Skeletal muscle tissue (tissue), 4 donors: ENCODE results near the gene CACNB2. TPM values are rescaled to one million over a fixed set of nuclear protein-coding genes. Genes with fewer than 3 reads are reported as not detected.
"Not testable (repeated sequence)": the region's sequence is repeated elsewhere in the genome, so short reads cannot be mapped to it uniquely, and the experiment has no call there.

Source experiments
- H3K27ac ChIP-seq: one replicate; pipeline ENCODE4 v1.7.0; 2013; ENCODE audit warnings: mild to moderate bottlenecking, low read depth, low read length, inconsistent platforms
- H3K27me3 ChIP-seq, 3 donors: one replicate each; pipeline ENCODE4 v1.7.0; 2013; ENCODE audit warnings: low read length in 3 of 3; ENCODE audit not compliant: control insufficient read depth in 3 of 3, insufficient read depth in 3 of 3
- H3K36me3 ChIP-seq, 3 donors: one replicate each; pipeline ENCODE4 v1.7.0; 2013; ENCODE audit warnings: low read length in 3 of 3; ENCODE audit not compliant: control insufficient read depth in 3 of 3, insufficient read depth in 3 of 3
- H3K4me1 ChIP-seq, 3 donors: one replicate each; pipeline ENCODE4 v1.7.0; 2013; ENCODE audit warnings: low read length in 3 of 3, mild to moderate bottlenecking in 3 of 3; ENCODE audit not compliant: control insufficient read depth in 3 of 3, insufficient read depth in 3 of 3
- H3K4me3 ChIP-seq, 3 donors: one replicate each; pipeline ENCODE4 v1.7.0; 2013; ENCODE audit warnings: low read length in 3 of 3
- H3K9ac ChIP-seq, 3 donors: one replicate each; pipeline ENCODE4 v1.7.0; 2013; ENCODE audit warnings: low read length in 3 of 3, mild to moderate bottlenecking in 3 of 3, moderate library complexity in 2 of 3, low read depth in 1 of 3
- H3K9me3 ChIP-seq, 3 donors: one replicate each; pipeline ENCODE4 v1.7.0; 2013; ENCODE audit warnings: low read length in 3 of 3; ENCODE audit not compliant: control insufficient read depth in 3 of 3
- total RNA-seq: library from RNA; depleted of rRNA; stranded (reverse); fragments of >200 nt; gene quantifications from one replicate; pipeline ENCODE4 v1.2.3, GENCODE V29; 2014
- donor health status: Osteomylitis.

CACNB2 gene
- total RNA-seq, 1 donor from 2014 or later, result 4.2 TPM

DNA sequence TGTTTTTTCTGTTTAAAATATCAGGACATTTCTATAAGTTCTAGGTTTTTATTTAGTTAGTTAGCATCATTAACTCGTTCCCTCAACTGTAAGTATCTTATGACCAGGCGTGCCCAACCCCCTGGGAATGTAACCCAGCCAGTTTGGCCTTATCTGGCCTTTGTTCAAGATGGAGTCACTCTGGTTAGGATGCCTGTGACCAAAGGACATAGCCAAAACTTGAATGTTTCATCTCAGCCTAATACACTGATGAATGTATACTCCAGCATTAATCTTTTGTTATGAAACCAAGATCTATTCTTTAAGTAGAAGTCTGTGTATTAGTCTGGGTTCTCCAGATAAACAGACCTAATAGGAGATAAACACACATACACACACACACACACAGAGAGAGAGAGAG is 279.7 kb downstream of the CACNB2 start:
- H3K9me3 ChIP-seq, result no peaks in the 10 kb centered on the region
- no peaks in the 10 kb centered on the region for H3K36me3 ChIP-seq
- no peak overlapping the region for H3K27ac ChIP-seq
- H3K4me1 ChIP-seq, result no peaks in the 10 kb centered on the region
- H3K4me3 ChIP-seq, result no peak overlapping the region
- no peak overlapping the region for H3K9ac ChIP-seq
- no peaks in the 10 kb centered on the region for H3K27me3 ChIP-seq

DNA sequence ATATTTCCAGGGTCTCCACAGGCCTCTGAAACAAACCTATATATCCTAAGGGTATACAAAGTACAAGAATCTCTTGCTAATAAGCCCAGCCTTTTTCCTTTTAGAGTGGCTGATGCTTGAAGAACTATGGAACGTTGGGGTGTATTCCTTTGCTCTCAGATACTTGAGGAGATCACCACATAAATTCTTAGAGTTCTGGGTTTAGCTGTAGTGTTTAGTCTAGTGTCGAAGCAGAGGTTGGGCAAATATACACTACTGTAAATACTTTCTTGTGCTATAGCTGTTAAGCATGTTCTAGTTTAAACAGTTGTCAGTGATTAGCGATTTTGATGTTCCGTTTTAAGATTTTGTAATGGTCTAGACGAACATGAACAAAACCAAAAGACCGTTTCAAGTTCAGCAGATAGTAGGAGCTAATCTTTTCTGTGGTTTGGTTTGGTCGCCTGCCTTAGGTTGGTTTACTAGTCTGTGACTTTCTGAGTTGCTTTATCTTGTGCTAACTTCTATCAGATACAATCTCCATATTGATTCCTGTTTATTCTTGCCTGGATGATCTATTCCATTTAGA is 281.6 kb downstream of the CACNB2 start:
- H3K27me3 ChIP-seq, result no peaks in the 10 kb centered on the region
- no peaks in the 10 kb centered on the region for H3K36me3 ChIP-seq
- H3K4me3 ChIP-seq, result no peak overlapping the region
- H3K9ac ChIP-seq, result no peak overlapping the region
- H3K9me3 ChIP-seq, result no peaks in the 10 kb centered on the region
- no peaks in the 10 kb centered on the region for H3K4me1 ChIP-seq
- no peak overlapping the region for H3K27ac ChIP-seq

DNA sequence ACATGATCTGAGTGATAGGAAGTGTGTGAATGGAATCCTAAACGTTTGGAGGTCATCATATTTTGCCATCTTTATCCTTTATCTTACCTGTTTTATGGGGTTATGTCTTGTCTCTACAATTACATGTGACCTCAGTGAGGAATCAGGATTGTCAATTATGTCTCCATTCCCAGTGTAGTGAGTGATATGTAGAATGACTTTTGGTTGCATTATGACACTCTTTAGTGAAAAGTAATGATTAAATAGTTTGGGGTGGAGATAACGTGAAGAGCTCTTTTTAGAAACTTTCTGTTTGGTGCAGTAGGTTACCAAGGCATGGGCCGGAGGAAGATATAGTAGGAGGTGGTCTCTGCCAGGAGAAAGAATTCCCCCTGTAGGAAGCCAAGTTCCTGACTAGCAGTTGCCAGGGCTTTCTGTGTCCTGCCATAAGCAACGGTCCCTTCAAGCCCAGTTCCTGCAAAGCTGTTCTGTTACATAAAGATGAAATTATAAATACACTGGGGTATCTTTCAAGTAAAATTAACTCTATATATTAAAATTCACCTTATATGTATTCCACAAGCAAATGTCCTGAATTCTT is 282.9 kb downstream of the CACNB2 start:
- Histone ChIP-seq H3K9ac (no peak overlapping the region), H3K4me3 (no peak overlapping the region), H3K9me3 (no peaks in the 10 kb centered on the region), H3K27me3 (no peaks in the 10 kb centered on the region), H3K36me3 (no peaks in the 10 kb centered on the region), H3K4me1 (no peaks in the 10 kb centered on the region), H3K27ac (no peak overlapping the region)

DNA sequence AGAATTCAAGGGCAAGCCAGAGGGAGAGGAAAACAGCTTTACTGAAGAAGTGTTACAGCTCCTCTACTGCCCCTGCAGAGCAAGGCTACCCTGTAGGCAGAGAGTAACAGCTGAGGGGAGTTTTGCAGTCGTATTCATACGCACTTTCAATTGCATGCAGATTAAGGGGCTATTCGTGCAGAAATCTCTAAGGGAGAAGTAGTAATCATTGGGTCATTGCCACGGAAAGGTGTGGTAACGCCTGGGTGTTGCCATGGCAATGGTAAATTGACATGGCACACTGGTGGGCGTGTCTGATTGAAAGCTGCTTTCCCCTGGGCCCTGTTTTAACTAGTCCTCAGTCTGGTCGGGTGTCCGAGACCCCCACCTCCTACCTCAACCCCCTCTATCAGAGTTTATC is 284.0 kb downstream of the CACNB2 start:
- Histone ChIP-seq H3K9me3 (no peaks in the 10 kb centered on the region), H3K27me3 (no peaks in the 10 kb centered on the region), H3K27ac (no peak overlapping the region), H3K36me3 (no peaks in the 10 kb centered on the region), H3K4me3 (no peak overlapping the region), H3K4me1 (no peaks in the 10 kb centered on the region), H3K9ac (no peak overlapping the region)

DNA sequence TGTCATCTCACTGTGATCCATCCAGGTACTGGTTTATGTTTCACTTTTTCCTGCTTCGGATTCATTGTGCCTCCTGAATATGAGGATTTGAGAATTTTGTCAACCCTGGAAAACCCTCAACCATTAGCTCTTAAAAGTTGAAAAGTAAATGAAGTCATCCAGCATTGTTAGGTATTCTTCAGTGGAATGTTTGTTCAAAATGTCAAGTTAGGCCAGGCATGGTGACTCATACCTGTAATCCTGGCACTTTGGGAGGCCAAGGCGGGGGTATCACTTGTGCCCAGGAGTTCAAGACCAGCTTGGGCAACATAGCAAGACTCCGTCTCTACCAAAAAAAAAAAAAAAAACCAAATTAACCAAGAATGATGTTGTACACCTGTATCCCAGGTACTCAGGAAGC is 289.1 kb downstream of the CACNB2 start:
- Histone ChIP-seq H3K9me3 (no peaks in the 10 kb centered on the region), H3K27ac (no peak overlapping the region), H3K36me3 (no peaks in the 10 kb centered on the region), H3K4me3 (no peak overlapping the region), H3K9ac (no peak overlapping the region), H3K27me3 (no peaks in the 10 kb centered on the region), H3K4me1 (no peaks in the 10 kb centered on the region)

DNA sequence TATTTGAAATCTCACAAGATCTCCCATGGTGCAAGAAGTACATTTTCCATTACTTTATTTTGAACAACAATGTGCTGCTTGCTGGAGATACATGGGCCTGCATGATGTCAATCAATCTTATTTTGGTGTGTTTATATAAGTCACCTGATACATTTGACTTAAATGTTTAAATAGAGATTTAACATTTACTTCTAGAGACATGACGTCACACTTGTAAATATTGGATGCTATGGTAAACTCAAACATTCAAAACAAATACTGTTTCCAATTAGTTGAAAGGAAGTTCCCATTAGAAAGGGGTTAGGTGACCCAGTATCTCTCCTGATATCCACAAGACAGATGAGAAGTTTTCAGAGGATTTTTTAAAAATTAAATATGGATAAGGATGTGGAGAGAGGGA is 296.7 kb downstream of the CACNB2 start:
- Histone ChIP-seq H3K9ac (no peak overlapping the region), H3K9me3 (no peaks in the 10 kb centered on the region), H3K27me3 (no peaks in the 10 kb centered on the region), H3K36me3 (no peaks in the 10 kb centered on the region), H3K27ac (no peak overlapping the region), H3K4me3 (no peak overlapping the region), H3K4me1 (no peaks in the 10 kb centered on the region)

DNA sequence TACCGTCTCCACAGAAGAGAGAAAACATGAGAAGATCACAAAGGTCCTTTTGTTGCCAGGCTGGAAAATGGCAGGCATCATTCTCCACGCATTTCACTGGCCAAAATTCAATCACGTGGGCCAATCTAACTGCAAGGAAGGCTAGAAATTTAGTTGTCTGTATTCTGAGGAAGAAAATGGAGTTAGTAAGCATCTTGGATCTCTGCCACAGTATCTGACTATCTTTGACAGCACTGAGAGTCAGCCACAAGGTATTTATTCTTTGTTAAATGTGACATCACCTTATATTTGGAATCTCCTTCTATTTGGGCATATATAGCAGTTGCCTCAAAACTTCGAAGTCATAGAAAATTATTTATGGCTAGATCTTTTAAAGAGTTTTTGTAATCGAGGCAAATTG is 297.3 kb downstream of the CACNB2 start:
- no peaks in the 10 kb centered on the region for H3K27me3 ChIP-seq
- H3K4me3 ChIP-seq, result no peak overlapping the region
- H3K4me1 ChIP-seq, result no peaks in the 10 kb centered on the region
- no peaks in the 10 kb centered on the region for H3K36me3 ChIP-seq
- H3K9ac ChIP-seq, result no peak overlapping the region
- no peak overlapping the region for H3K27ac ChIP-seq
- no peaks in the 10 kb centered on the region for H3K9me3 ChIP-seq

DNA sequence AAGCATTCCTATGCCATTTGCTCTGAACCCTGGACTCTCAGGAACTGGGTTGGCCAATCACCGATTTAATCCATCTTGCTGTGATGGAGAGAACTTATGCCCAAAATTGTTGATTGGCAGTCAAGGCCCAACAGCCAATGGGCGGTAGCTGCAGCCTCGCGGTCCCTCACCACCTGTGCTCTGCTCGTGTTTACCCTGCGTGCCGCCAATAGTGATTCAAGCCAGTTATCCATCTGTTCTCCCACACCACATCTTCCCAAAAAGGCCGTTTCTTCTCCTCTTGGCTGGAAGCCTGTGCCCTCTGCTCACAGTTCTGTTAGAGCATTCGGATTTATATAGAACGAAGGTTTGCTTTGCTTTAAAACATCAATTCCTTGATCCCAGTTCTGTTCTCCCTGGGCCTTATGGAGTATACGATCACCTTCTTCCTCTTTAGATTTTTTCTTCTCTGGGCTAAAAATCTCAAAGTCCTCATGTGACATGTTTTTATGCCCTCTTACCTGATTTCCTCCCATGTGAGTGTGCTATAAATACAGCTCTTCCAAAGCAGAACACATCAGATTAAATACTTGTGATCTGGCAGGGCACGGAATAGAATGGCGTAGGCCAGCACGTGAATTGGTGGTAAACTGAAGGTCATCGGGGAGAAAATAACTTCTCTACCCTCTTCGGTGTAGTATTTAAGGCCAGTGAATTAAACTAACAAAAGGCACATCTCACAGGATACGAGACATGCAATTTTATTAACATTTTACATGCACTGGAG is 298.3 kb downstream of the CACNB2 start:
- Histone ChIP-seq H3K9me3 (no peaks in the 10 kb centered on the region), H3K4me1 (no peaks in the 10 kb centered on the region), H3K36me3 (no peaks in the 10 kb centered on the region), H3K27me3 (no peaks in the 10 kb centered on the region), H3K4me3 (no peak overlapping the region), H3K9ac (no peak overlapping the region), H3K27ac (no peak overlapping the region)

DNA sequence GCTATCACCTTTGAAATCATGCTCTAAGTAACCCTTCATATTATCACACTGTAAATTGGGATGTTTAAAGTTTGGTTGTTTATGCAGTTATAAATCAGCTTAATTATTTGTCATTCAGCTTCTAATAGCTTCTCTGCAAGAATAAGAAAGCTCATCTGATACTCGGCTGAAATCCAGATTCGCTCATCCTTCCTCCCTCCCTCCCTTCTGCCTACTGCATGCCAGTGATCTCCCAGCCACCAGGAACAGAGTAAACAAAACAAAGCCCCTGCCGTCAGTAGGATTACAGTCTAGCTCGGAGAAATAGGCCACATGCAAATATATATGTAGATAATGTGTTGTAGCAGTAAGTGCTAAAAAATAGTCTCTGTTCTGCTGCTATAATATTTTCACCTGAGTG is 299.4 kb downstream of the CACNB2 start:
- Histone ChIP-seq H3K4me1 (no peaks in the 10 kb centered on the region), H3K4me3 (no peak overlapping the region), H3K36me3 (no peaks in the 10 kb centered on the region), H3K9me3 (no peaks in the 10 kb centered on the region), H3K9ac (no peak overlapping the region), H3K27me3 (no peaks in the 10 kb centered on the region), H3K27ac (no peak overlapping the region)

DNA sequence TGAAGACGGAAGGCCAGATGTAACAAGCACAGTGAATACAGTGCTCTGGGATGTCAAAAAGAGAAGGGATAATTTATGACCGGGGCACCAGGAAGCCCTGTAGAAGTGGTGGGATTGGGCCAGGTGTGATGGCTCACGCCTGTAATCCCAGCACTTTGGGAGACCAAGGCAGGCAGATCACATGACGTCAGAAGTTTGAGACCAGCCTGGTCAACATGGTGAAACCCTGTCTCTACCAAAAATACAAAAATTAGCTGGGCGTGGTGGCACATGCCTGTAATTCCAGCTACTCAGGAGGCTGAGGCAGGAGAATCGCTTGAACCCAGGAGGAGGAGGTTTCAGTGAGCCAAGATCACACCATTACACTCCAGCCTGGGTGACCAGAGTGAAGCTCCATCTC is 305.4 kb downstream of the CACNB2 start:
- not testable (repeated sequence) for H3K27ac ChIP-seq, H3K27me3 ChIP-seq, H3K9ac ChIP-seq, H3K4me1 ChIP-seq, H3K4me3 ChIP-seq, H3K9me3 ChIP-seq, H3K36me3 ChIP-seq
